Kidney tubule cell (primary cell): Measurements from ENCODE around the gene TMEM209.
"Not testable (repeated sequence)": the region's sequence is repeated elsewhere in the genome, so short reads cannot be mapped to it uniquely, and the experiment has no call there.

Source experiments
- DNase-seq: peaks from one replicate; pipeline ENCODE4 v3.0.0-alpha.2; 2018; ENCODE audit warnings: low spot score

Gene TMEM209

DNA sequence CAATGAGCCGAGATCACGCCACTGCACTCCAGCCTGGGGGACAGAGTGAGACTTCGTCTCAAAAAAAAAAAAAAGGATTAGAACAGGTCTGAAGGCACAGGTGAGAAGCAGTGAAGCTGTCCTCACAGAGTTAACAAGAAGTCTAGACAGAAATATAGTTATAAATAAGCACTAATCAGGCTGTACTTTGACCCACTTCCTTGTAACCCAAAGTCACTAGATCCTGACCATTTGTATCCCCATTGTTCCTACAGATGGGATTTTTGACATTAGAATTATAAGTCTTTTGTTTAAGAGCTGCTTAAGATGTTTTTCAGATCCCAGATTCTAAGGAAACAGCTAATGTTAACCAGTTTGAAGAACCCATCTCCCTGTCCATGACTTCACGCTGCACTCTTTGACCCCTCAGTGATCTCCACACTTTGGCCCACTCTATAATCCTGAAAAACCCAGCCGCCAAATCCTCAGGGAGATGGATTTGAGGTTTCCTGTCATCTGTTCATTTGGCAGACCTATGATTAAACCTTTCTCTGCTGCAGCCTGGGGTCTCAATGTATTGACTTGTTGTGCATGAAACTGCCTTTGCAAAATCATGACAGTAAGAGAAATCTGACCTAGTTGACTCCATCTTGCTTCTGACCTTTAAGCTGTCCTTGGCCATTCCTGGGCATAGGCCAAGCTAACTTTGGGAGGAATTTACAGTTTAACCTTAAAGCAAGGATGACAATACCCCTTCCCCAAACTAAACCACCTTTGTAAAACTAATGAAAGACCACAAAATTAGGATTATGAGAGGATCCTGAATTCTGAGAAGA is 13.8 kb upstream of the TMEM209 start:
- no peak for DNase-seq

DNA sequence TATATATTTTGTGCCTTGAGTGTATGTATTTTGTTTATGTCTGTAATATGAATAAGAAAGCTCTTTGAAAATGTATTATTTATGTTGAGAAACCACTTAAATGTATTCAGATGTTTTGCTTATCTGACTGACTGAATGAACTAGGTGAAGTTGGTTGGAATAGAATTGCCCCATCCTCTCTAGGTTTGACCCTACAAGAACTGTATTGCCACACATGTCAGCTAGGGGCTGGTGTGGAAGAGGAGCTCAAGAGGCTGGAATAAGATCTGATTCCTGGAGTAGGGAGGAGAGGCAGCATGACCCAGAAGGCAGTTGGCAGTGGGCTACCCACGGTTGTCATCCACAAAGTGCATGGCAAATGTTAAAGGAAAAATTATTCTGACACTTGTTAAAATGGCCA is 11.5 kb upstream of the TMEM209 start:
- DNase-seq: no peak

DNA sequence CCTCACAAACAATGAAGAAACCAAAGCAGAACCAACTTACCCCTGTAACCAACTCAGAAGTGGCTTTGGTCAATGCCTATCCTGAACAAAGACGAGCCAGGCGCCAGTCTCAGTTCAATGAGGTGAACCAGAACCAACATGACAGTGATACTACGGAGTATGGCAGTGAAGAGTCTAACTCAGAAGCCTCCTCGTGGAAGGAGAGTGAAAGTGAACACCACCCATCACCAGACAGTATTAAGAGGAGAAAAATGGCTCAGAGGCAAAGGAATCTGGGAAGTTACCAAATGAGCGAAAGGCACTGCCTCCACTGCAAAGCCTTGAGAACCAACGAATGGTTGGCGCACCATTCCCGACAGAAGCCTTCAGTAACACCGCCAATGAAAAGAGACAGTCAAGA is 10.8 kb upstream of the TMEM209 start:
- no peak for DNase-seq

DNA sequence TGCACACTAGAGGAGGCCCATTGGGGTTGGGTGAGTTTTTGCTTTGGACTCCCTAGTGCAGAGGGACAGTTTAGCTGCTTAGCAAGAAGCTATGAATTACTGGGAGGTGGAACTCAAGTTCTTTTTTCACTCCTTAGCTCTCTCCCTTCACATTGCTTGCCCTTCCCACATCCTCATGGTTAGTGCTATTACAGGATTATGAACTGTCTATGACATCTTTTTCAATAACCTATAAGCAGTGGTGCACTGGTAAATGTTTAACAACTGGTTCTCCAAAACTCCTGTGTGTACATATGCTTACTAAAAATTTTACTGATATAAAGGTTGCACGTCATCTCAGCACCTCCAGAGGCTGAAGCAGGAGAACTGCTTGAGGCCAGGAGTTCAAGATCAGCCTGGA is 8.6 kb upstream of the TMEM209 start:
- DNase-seq: no peak

DNA sequence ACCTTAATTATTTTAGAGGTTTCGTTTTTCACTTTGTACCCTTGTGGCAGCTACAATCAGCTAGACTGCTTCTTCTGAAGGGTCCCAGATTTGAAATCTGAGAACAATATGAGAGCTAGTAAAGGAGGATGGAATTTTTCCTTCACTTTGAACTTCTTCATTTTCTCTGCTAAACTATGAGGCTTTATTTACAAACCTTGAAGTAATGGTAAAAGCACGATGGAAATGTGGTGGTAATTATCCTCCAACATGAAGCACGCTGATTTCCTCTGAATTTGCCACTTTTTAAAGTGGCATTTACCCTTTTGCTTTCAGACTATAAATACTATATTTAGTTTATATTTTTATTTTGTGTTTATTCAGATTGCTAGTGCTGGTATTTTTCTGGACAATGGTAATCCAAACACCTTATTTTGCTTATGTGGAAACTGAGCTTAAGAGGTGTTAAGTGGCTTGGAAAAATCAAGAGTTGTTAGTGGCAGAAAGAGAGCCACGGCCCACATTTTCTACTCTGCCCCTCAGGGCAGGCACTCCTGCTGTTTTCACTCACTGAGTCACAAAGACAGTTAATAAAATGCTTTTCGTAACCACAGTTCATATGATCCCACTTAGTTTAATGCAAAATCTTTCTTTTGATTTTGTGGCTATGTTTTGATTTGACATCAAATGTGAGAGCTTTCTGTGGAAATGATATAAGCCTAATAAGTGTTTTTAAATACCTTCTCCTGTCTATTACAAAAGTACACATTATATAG is 5.2 kb upstream of the TMEM209 start:
- DNase-seq: no peak

DNA sequence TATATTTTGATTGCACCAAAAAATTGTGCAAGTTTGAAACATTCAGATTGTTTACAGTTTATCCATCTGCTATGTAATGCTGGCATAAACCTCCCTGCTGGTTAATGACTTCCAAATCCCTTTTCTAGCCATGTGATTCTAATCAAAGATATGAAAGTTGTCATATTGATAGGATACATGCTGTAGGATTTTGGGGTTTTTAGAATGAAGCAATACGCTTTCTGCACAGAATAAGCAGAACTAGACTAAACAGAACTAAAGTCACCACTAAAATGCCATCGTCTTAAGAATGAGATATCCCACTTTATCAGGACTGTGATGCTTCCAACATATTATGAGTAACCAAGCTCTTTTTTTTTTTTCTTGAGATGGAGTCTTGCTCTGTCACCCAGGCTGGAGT is 3.3 kb upstream of the TMEM209 start:
- DNase-seq: no peak

DNA sequence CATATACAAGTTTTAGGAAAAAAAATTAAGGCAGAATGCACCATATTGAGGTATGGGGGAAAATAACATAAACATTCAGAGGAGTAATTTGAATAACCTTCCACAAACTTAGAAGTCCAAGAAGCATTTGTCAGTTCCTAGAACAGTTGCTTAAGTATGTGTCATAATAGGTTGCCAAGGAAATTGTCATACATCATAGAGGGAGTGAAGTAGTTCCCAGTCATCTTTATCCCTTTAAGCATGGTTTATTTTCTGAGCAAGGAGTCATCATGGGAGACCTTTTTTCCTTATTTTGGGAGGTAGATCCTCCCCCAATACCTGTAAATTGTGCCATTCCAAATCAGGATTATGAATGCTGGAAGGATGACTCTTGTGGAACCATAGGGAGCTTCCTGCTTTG is 2.4 kb upstream of the TMEM209 start, which contains the start of gene SSMEM1:
Gene SSMEM1 (plus strand): TSS at position 219 of the 400 bp plus-strand sequence. CDS start 51 bp downstream, at position 270.
- DNase-seq: peak; percentile 63

DNA sequence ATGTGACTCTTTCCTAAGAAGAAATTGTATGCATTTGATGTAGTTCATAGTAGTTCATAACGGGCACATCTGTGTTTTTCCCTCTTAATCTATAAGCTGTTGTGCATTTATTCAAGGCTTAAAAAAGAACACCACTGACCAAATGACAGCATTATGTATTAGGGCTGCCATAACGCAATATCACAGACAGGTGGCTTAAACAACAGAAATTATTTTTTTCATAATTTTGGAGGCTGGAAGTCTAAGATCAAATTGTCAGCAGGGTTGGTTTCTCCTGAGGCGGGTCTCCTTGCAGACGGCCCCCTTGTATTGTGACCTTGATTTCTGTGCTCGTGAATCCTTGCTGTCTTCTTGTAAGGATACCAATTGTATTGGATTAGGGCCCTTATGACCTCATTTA is 1.8 kb upstream of the TMEM209 start:
- DNase-seq: no peak

DNA sequence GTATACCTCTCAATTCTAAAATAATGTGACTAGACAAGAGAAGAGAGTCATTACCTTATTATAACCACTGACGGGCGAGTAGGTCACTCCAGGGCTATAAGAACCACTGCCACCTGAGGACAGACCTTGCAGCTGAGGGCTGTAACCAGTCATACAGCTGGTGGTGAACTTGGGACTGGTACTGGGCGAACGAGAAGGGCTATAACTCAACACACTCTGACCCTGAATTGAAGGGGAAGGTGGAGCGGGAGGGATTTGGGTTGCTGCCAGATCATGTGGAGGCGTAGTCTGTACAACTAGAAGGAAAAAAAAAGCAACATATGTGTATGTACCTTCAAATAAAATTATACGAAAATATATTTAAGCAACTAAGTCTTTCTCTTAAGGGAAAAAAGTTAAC is 3.4 kb downstream of the TMEM209 start:
- DNase-seq: no peak

DNA sequence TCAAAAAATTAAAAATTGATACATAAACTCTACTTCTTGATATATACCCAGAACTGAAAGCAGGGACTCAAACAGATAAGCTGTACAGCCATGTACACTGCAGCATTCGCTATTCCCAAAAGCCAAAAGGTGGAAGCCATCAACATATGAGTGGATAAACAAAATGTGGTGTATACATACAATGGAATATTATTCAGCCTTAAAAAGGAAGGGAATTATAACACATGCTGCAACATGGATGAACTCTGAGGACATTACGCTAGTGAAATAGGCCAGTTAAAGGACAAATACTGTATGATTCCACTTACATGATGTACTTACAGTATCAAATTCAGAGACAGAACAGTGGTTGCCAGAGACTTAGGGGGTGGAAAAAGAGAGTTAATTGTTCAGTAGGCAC is 8.1 kb downstream of the TMEM209 start:
- no peak for DNase-seq

DNA sequence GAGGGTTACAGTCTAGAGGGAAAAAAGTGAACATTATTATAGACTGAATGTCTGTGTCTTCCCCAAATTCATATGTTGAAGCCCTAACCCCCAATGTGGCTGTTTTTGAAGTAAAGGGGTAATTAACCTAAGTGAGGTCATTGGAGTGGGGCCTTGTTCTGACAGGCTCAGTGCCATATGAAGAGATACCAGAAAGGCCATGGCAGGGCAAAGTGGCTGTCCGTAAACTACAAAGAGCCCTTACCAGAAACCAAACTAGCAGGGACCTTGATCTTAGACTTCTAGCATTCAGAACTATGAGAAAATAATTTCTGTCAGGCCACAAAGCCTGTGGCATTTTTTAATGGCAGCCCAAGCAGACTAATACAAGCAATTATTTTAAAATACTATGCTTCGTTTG is 8.7 kb downstream of the TMEM209 start:
- DNase-seq: no peak

DNA sequence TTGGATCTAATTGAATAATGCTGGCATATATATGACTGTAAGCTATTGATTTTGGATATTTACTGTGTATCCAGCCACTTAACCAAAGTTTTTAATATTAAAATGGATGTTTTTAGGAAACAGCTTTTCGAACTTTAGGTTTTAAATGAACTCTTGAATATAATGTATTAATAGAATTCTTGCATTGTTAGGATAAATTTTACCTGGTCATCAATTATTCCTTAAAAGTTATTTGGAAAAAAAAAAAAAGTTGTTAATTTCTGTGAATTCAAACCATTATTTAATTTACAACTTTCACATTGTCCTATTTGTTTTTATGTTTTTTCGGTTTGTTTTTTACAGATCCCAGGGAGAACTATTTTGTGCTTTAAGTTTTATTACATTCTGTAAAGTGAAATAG is 9.8 kb downstream of the TMEM209 start:
- no peak for DNase-seq

DNA sequence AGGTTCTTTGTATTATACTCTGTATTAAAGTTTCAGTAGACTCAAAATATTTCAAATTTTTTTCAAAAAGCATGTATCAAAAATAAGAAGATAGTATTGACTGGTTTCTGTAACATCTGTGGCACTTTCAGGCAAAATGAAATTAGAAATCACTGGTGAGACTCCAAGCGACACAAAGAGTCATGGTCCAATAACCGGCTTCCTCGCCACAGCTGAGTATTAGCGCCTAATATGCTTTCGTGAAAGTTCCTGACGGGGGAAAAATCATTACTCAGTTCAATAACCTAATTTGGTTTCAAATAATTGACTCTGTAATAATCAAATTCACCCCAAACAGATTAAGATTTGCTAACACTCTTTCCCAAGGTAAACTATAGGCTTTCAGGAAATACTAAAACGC is 13.4 kb downstream of the TMEM209 start:
- no peak for DNase-seq

DNA sequence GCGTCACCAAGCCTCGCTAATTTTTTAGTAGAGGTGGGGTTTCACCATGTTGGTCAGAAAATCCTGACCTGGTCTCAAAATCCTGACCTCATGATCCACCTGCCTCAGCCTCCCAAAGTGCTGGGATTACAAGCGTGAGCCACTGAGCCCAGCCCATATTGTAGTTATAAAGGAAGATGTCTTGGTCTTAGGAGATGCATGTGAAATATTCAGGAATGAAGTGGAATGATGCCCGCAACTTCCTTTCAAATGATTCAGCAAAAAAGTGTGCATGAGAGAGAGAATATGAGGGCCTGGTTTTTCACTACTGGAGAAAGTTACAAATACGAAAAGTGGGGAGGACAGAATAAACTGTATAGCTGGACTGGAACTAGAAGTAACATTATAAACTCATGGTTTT is 15.9 kb downstream of the TMEM209 start:
- no peak for DNase-seq

DNA sequence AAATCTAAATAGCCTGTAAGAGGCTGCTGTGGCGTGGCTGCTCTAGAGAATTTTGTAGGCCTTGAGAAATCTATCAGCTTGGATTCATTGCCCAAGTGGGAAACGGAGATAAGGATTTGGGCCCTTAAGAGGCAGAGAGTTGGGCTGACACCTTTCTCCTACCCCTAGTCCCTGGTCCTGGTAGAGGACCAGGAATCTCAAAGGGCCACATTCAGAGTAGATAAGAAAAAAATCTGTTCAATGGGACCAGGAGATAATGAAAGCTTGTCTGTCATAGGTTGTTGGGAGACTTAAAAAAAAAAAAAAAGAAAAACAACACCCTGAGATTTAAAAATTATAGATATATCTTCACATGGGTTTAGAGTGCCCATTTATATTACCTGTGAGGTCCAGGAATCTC is 17.8 kb downstream of the TMEM209 start:
- DNase-seq: no peak

DNA sequence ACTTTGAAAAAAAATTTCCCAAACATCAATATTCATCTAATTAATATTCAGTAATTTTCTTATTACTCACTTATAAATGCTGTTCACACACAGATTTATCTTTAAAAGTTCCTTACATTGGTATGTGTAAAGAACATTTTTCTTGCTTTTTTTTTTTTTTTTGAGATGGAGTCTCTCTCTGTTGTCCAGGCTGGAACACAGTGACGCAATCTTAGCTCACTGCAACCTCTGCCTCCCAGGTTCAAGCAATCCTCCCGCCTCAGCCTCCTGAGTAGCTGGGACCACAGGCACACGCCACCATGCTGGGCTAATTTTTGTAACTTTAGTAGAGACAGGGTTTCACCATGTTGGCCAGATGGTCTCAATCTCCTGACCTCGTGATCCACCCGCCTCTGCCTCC is 20.9 kb downstream of the TMEM209 start:
- DNase-seq: not testable (repeated sequence)

DNA sequence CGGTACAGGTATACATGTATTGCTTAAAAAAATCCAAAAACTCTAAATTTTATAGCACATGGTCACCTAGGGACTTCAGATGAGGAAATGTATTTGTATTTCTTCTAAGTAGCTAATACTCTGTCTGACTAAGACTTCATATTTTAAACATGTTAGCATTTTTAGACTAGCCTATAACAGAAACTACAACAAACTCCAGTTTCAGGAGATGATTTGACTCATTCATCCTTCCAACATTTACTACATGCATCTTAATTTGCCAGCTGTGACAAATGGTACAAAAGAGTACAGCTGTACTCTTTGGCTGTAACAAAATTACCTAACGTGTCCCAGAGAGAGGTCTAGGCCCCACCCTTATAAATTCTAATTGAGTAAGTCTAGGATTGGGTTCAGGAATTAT is 22.2 kb downstream of the TMEM209 start:
- DNase-seq: no peak

DNA sequence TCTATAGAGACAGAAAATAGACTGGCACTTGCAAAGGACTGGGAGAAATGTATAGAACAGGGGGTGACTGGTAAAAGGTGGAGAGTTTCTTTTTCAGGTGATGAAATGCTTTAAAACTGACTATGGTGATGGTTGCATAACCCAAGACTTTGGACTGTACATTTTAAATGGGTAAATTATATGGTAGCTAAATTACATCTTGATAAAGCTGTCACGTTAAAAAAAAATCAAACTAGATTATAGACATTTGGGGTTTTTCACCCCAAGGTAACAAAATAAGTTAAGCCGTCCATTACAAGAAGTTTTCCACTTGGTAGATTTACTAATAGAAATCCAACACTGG is 24.0 kb downstream of the TMEM209 start:
- no peak for DNase-seq

DNA sequence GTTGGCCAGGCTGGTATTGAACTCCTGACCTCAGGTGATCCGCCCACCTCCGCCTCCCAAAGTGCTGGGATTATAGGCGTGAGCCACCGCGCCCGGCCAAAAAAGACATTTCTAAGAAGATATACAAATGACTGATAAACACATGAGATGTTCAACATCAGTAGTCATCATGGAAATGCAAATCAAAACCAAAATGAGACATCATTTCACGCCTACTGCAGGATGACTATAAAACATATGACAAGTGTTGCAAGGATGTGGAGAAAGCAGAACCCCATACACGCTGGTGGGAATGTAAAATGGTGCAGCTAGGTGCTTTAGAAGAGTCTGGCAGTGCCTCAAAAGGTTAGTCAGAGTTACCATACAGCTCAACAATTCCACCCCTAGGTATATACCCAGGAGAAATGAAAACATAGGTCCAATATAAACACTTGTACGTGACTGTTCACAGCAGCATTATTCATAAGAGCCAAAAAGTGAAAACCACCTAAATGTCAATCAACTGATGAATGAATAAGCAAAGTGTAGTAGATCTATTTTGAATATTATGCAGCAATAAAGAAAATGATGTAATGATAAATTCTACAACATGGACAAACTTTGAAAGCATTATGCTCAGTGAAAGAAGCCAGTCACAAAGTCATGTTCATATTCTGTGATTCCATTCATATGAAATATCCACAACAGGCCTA is 24.5 kb downstream of the TMEM209 start:
- DNase-seq: peak; percentile 8

DNA sequence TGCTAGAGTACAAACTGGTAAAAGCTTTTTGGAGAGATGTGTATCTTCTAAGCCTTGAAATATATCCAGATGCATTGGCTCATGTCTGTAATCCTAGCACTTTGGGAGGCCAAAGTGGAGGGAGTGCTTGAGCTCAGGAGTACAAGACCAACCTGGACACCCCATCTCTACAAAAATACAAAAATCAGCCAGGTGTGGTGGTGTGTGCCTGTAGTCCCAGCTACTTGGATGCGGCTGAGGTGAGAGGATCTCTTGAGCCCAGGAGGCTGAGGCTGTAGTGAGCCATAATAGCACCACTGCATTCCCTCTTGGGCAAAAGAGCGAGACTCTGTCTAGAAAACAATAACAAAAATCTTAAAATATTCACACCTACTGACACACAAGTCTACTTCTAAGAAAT is 25.6 kb downstream of the TMEM209 start:
- DNase-seq: no peak

DNA sequence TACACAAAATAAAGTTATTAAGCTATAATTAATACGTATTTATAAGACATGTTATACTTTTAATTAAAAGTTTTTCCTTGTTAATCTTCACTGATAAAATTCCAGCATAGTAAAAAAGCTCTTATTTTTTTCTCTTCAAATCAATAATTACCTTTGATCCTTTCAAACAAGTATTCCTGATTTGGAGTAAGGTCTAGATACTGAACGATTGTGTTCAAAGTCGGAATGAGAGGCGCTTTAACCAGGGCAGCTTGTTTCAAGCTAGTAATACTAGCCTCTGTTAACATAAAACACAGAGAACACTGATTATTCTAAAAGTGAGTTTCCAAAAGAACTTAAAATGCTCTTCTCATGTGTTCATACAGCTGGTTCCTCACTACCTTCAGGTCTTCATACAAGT is 27.0 kb downstream of the TMEM209 start:
- no peak for DNase-seq

DNA sequence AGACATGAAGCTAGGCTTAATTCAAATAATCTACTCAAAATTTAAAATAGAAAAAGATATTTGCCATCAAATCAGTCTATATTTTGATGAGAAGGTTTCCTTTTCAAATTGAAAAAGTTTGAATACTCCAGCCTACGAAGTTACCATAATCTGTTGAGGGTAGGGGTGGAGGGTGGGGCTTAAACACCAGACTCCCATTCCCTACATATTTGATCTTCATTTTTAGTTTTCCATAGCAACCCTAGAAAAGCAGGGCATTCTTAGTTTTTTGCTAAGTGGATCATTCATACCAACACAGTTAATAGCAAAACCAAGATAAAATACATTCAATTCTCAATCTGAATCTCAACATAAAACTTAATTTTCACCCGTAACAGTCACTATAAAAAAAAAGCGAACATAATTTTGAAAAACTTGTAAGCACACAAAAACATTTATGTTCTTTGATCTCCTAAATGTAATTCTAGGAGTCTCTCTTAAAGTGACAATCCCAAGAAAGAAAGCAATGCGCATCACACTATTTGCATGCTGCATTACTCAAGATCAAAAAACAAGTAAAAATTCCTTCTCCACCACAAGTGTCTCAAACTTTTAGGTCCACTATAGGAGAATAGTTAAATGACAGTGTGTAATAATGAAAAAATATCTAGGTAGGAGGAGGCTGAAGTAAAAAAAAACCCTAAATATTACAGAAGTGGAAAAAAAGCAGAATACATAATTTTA is 30.8 kb downstream of the TMEM209 start:
- no peak for DNase-seq
